HepG2 (cell line): Measurements from ENCODE around the gene GPER1. TPM values are rescaled to one million over a fixed set of nuclear protein-coding genes. Genes with fewer than 3 reads are reported as not detected.

ENCODE experiments used
- HOXA3 ChIP-seq: sonication (generic); formaldehyde crosslinking; IDR thresholded peaks from 2 replicates; pipeline ENCODE4 v1.5.0; 2020; ENCODE audit warnings: missing genetic modification reagents
- PCBP1 ChIP-seq: fragments of 200-400 bp; formaldehyde crosslinking; IDR thresholded peaks from 2 replicates; pipeline ENCODE4 v1.6.1; 2017; ENCODE audit warnings: mild to moderate bottlenecking, low read depth, low read length, borderline replicate concordance
- PHB2 ChIP-seq: fragments of 450-650 bp; IDR thresholded peaks from 2 replicates; pipeline ENCODE4 v1.6.1; 2018; ENCODE audit not compliant: partially characterized antibody
- POLR2AphosphoS5 ChIP-seq: IDR thresholded peaks from 2 replicates; pipeline ENCODE4 v1.6.1; 2012; ENCODE audit warnings: low read depth, low read length
- SETDB1 ChIP-seq: sonication (generic); formaldehyde crosslinking; IDR thresholded peaks from 2 replicates; pipeline ENCODE4 v1.5.1; 2020; ENCODE audit warnings: missing genetic modification reagents, mild to moderate bottlenecking, borderline replicate concordance
- SIX4 ChIP-seq: sonication (generic); formaldehyde crosslinking; IDR thresholded peaks from 2 replicates; pipeline ENCODE4 v1.4.0; 2020; ENCODE audit warnings: missing genetic modification reagents
- SNAI1 ChIP-seq: sonication (generic); formaldehyde crosslinking; IDR thresholded peaks from 2 replicates; pipeline ENCODE4 v1.5.0; 2020; ENCODE audit warnings: mild to moderate bottlenecking, missing genetic modification reagents, borderline replicate concordance
- SOX6 ChIP-seq, 2 experiments: fragments of 450-650 bp in 1 of 2; sonication (generic) in 1 of 2; formaldehyde crosslinking in 1 of 2; IDR thresholded peaks; 2 replicates each; pipeline versions ENCODE4 v1.4.0 to v1.6.1; 2017 to 2020; ENCODE audit warnings: antibody characterized with exemption in 1 of 2, mild to moderate bottlenecking in 1 of 2, missing genetic modification reagents in 1 of 2
- ZNF138 ChIP-seq: sonication (generic); formaldehyde crosslinking; IDR thresholded peaks from 2 replicates; pipeline ENCODE4 v1.5.0; 2020; ENCODE audit warnings: mild to moderate bottlenecking, low read depth, missing genetic modification reagents
- polyA plus RNA-seq, 8 experiments: library from polyadenylated mRNA; depleted of rRNA in 3 of 8; stranded (reverse) in 7 of 8; unstranded in 1 of 8; fragments of >200 nt; fragmentation: Illumina TruSeq in 4 of 8; extraction: Trizol in 4 of 8; gene quantifications; 2 replicates each; pipeline versions ENCODE4 v1.2.1 to v1.2.3, GENCODE V29; 2011 to 2016; ENCODE audit warnings: low read depth in 4 of 8, missing spikeins in 1 of 8, mixed read lengths in 1 of 8; ENCODE audit not compliant: insufficient read depth in 1 of 8
- total RNA-seq, 5 experiments: library from RNA; depleted of rRNA; stranded (reverse); fragments of >200 nt; fragmentation: Illumina TruSeq; extraction: Trizol; gene quantifications; 2 replicates each; pipeline ENCODE4 v1.2.3, GENCODE V29; 2016; ENCODE audit warnings: low read depth in 1 of 5
- TF ChIP-seq, protein P1 (sequence below): sonication (generic); formaldehyde crosslinking; IDR thresholded peaks from 2 replicates; pipeline ENCODE4 v1.4.0; 2020; ENCODE audit warnings: mild to moderate bottlenecking, missing genetic modification reagents
- TF ChIP-seq, protein P2 (sequence below): sonication (generic); formaldehyde crosslinking; IDR thresholded peaks from 2 replicates; pipeline ENCODE4 v1.4.0; 2020; ENCODE audit warnings: missing genetic modification reagents, mild to moderate bottlenecking, borderline replicate concordance
- TF ChIP-seq, protein P3 (sequence below): sonication (generic); formaldehyde crosslinking; IDR thresholded peaks from 2 replicates; pipeline ENCODE4 v1.5.1; 2020; ENCODE audit warnings: mild to moderate bottlenecking, missing genetic modification reagents
- TF ChIP-seq, protein P4 (sequence below): sonication (generic); formaldehyde crosslinking; IDR thresholded peaks from 2 replicates; pipeline ENCODE4 v1.4.0; 2020; ENCODE audit warnings: missing genetic modification reagents
- TF ChIP-seq, protein P5 (sequence below): sonication (generic); formaldehyde crosslinking; IDR thresholded peaks from 2 replicates; pipeline ENCODE4 v1.5.0; 2020; ENCODE audit warnings: mild to moderate bottlenecking, missing genetic modification reagents
- TF ChIP-seq, protein P6 (sequence below): sonication (generic); formaldehyde crosslinking; IDR thresholded peaks from 2 replicates; pipeline ENCODE4 v1.8.0; 2022; ENCODE audit warnings: missing genetic modification reagents, low read depth, mild to moderate bottlenecking, borderline replicate concordance
- TF ChIP-seq, protein P7 (sequence below): sonication (generic); formaldehyde crosslinking; IDR thresholded peaks from 2 replicates; pipeline ENCODE4 v1.5.1; 2020; ENCODE audit warnings: mild to moderate bottlenecking, missing genetic modification reagents, borderline replicate concordance

Gene GPER1
- total and polyA plus RNA-seq, 2 of the 13 experiments (the other 11 are each of a cell fraction or from before 2014, with no cell fraction given) = 12.7 to 19.7 TPM

DNA sequence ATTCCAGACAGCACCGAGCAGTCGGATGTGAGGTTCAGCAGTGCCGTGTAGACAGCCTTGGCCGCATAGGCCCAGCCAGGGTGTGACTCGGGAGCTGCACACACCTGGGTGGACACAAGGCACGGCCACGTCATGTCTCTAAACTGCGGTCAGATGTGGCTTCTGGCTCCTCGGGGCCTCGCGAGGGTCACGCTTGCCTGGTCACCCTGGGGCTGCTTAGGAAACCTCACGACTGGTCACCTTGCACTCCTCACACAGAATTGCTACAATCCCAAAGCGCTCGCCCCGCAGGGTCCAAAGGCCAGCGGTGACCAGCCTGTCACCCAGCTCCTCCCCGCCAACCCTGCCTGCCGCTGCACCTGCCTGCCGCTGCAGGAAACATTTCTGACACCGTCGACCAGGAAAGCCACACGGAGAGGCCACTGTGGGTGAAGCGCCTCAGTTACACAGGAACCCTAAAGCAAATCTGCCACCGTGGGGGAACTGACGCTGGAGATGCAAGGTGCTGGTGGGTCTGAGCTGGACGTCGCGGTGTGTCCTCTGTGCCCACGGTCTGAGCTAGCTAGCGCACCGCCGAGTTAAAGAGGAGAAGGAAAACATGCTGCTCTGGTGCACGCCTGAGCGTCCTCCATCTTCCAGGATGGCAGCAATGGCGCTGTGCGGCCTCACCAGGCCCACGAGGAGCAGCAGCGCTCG lies 5.0 kb downstream of the GPER1 start (continued):
- TF ChIP-seq, protein P1, sequence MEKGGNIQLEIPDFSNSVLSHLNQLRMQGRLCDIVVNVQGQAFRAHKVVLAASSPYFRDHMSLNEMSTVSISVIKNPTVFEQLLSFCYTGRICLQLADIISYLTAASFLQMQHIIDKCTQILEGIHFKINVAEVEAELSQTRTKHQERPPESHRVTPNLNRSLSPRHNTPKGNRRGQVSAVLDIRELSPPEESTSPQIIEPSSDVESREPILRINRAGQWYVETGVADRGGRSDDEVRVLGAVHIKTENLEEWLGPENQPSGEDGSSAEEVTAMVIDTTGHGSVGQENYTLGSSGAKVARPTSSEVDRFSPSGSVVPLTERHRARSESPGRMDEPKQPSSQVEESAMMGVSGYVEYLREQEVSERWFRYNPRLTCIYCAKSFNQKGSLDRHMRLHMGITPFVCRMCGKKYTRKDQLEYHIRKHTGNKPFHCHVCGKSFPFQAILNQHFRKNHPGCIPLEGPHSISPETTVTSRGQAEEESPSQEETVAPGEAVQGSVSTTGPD (CRISPR knock-in tag) = no peak
- TF ChIP-seq, protein P2, sequence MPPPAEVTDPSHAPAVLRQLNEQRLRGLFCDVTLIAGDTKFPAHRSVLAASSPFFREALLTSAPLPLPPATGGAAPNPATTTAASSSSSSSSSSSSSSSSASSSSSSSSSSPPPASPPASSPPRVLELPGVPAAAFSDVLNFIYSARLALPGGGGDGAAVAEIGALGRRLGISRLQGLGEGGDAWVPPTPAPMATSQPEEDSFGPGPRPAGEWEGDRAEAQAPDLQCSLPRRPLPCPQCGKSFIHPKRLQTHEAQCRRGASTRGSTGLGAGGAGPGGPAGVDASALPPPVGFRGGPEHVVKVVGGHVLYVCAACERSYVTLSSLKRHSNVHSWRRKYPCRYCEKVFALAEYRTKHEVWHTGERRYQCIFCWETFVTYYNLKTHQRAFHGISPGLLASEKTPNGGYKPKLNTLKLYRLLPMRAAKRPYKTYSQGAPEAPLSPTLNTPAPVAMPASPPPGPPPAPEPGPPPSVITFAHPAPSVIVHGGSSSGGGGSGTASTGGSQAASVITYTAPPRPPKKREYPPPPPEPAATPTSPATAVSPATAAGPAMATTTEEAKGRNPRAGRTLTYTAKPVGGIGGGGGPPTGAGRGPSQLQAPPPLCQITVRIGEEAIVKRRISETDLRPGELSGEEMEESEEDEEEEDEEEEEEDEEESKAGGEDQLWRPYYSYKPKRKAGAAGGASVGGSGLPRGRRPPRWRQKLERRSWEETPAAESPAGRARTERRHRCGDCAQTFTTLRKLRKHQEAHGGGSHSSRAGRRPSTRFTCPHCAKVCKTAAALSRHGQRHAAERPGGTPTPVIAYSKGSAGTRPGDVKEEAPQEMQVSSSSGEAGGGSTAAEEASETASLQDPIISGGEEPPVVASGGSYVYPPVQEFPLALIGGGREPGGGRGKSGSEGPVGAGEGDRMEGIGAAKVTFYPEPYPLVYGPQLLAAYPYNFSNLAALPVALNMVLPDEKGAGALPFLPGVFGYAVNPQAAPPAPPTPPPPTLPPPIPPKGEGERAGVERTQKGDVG (CRISPR knock-in tag) = peak; percentile 97
- TF ChIP-seq ZNF138 (0 out of 2 replicates have a peak, but pooled peaks have one; percentile 36), POLR2AphosphoS5 (peak; percentile 35), SOX6 (IDR thresholded peaks at IDR 0.05) (no peak), SOX6 (CRISPR knock-in tag; IDR thresholded peaks at IDR 0.05) (peak; percentile 67), PHB2 (no peak), SIX4 (CRISPR knock-in tag) (no peak), PCBP1 (0 out of 2 replicates have a peak, but pooled peaks have one; percentile 12), HOXA3 (CRISPR knock-in tag) (peak; percentile 91), SNAI1 (CRISPR knock-in tag) (no peak; the same call in 1 of the 2 replicates), SETDB1 (no peak)
- TF ChIP-seq, protein P3, sequence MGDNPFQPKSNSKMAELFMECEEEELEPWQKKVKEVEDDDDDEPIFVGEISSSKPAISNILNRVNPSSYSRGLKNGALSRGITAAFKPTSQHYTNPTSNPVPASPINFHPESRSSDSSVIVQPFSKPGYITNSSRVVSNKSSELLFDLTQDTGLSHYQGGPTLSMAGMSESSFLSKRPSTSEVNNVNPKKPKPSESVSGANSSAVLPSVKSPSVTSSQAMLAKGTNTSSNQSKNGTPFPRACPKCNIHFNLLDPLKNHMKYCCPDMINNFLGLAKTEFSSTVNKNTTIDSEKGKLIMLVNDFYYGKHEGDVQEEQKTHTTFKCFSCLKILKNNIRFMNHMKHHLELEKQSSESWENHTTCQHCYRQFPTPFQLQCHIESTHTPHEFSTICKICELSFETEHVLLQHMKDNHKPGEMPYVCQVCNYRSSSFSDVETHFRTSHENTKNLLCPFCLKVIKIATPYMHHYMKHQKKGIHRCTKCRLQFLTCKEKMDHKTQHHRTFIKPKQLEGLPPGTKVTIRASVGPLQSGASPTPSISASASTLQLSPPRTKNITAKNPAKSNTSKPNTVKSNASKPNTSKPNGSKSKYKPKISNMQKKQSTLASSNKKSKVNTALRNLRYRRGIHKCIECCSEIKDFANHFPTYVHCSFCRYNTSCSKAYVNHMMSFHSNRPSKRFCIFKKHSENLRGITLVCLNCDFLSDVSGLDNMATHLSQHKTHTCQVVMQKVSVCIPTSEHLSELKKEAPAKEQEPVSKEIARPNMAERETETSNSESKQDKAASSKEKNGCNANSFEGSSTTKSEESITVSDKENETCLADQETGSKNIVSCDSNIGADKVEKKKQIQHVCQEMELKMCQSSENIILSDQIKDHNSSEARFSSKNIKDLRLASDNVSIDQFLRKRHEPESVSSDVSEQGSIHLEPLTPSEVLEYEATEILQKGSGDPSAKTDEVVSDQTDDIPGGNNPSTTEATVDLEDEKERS (CRISPR knock-in tag) = no peak
- TF ChIP-seq, protein P4, sequence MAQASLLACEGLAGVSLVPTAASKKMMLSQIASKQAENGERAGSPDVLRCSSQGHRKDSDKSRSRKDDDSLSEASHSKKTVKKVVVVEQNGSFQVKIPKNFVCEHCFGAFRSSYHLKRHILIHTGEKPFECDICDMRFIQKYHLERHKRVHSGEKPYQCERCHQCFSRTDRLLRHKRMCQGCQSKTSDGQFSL (CRISPR knock-in tag) = no peak
- TF ChIP-seq, protein P5, sequence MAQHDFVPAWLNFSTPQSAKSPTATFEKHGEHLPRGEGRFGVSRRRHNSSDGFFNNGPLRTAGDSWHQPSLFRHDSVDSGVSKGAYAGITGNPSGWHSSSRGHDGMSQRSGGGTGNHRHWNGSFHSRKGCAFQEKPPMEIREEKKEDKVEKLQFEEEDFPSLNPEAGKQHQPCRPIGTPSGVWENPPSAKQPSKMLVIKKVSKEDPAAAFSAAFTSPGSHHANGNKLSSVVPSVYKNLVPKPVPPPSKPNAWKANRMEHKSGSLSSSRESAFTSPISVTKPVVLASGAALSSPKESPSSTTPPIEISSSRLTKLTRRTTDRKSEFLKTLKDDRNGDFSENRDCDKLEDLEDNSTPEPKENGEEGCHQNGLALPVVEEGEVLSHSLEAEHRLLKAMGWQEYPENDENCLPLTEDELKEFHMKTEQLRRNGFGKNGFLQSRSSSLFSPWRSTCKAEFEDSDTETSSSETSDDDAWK (CRISPR knock-in tag) = no peak
- TF ChIP-seq, protein P6, sequence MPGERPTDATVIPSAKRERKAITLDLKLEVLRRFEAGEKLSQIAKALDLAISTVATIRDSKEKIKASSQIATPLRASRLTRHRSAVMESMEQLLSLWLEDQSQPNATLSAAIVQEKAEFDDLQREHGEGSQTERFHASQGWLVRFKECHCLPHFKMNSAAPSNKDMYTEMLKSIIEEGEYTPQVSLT (CRISPR knock-in tag) = no peak
- TF ChIP-seq, protein P7, sequence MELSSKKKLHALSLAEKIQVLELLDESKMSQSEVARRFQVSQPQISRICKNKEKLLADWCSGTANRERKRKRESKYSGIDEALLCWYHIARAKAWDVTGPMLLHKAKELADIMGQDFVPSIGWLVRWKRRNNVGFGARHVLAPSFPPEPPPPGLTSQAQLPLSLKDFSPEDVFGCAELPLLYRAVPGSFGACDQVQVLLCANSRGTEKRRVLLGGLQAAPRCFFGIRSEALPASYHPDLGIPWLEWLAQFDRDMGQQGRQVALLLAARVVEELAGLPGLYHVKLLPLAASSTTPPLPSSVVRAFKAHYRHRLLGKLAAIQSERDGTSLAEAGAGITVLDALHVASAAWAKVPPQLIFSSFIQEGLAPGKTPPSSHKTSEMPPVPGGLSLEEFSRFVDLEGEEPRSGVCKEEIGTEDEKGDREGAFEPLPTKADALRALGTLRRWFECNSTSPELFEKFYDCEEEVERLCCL (CRISPR knock-in tag) = no peak
